T1000 (cell line): ENCODE results near the gene OBP2B.
"Not testable (repeated sequence)": the region's sequence is repeated elsewhere in the genome, so short reads cannot be mapped to it uniquely, and the experiment has no call there.

Experiments used
- DNase-seq: peaks from one replicate; lab custom pipeline; 2025; ENCODE audit warnings: mixed read lengths; lab: John Stamatoyannopoulos, UW

The OBP2B gene

GRCh38 chr9:133201424-133202144, 7.5 kb downstream of the OBP2B start:
- DNase-seq: no peak

GRCh38 chr9:133200631-133201030, 8.4 kb downstream of the OBP2B start:
- no peak for DNase-seq

GRCh38 chr9:133199648-133200321, 9.3 kb downstream of the OBP2B start:
- no peak for DNase-seq

GRCh38 chr9:133195029-133195428, 14.0 kb downstream of the OBP2B start:
- no peak for DNase-seq

DNA sequence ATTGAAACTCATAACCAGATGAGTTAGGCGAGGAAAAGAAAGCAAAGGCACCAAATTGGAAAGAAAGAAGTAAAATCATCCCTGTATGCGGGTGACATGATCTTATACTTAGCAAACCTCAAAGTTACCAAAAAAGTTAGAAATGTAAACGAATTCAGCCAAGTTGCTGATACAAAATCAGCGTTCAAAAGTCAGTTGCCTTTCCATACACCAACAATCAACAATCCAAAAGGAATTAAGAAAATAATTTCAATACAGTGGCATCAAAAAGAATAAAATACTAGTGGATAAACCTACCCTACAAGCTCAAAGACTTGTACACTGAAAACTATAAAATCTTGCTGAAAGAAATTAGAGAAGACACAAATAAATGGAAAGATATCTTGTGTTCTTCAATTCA, 14.5 kb downstream of the OBP2B start:
- DNase-seq: no peak

- DNase-seq: no peak
Measured at GRCh38 chr9:133191989-133192388, 17.1 kb downstream of the OBP2B start.

GRCh38 chr9:133189826-133190225, 19.2 kb downstream of the OBP2B start:
- no peak for DNase-seq

DNA sequence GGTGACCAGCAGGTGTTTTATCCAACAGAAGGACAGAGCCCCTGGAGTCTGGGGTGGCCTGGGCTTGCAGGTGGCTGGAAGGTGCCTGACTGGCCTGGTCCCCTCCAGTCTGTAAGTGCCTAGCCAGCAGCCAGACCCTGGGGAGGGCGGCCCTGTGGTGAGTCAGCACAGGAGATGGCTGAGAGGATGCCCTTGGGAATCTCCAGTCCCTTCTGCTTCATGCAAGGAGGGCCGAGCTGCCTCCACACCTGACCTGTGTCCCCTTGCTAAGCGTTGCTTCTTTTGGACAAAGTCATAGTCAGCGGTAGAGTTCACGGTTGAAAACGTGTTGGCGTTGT, 20.2 kb downstream of the OBP2B start:
- no peak for DNase-seq

DNA sequence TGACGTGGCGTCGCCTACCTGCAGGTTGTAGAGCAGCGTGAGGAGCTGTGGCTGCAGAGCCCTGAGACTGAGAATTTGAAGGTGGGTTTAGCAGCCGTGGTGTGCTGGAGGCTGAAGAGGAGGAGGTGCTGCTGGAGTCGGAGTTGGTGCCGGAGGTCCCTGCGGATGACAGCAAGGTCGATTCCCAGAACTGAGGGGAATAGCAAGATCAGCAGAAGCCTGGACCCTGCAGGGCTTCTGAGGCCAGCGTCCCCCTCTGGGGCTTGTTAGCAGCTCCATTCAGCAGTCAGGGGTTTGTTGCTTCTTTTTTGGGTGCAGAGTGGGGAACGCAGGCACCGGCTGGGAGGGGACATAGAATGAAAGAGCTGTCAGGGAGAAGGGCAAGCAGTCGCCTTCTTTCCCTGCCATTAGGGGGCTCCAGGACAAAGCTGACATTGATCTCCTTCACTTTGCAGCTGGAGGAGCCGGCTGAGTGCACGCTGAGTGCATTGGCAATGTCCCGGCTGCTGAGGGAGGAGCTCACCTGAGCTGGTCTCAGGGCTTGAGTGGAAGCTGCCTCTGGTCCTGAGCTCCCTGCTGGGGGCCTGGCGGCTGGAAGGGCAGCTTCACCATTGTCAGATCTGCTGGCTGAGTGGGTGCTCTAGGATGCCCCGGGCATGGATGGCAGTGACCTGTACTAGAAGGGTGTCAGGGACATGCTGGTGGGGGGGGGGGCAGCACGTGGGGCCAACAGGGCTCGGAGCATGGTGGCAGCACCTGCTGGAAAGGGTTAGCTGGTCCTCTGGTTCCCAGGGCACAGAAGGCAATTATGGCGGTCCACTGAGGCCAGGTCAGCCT, 20.8 kb downstream of the OBP2B start:
- no peak for DNase-seq

GRCh38 chr9:133187561-133188005, 21.5 kb downstream of the OBP2B start:
- DNase-seq: no peak

- no peak for DNase-seq
Measured at GRCh38 chr9:133186736-133187135, 22.3 kb downstream of the OBP2B start.

DNA sequence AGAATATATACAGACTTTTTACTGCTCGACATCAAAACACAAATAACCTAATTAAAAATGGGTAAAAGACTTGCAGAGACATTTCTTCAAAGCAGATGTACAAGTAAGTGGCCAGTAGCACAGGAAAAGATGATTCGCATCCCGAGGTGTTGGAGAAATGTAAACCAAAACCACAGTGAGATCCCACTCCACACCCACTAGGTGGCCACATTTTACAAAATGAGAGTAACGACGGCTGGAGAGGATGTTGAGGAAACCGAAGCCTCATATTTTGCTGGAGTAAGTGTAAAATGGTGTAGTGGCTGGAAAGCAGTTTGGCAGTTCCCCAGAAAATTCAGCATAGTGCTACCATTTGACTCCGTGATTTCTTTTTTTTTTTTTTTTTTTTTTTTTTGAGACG, 24.1 kb downstream of the OBP2B start:
- no peak for DNase-seq

- DNase-seq: no peak
Measured at GRCh38 chr9:133182151-133182550, 26.9 kb downstream of the OBP2B start.

DNA sequence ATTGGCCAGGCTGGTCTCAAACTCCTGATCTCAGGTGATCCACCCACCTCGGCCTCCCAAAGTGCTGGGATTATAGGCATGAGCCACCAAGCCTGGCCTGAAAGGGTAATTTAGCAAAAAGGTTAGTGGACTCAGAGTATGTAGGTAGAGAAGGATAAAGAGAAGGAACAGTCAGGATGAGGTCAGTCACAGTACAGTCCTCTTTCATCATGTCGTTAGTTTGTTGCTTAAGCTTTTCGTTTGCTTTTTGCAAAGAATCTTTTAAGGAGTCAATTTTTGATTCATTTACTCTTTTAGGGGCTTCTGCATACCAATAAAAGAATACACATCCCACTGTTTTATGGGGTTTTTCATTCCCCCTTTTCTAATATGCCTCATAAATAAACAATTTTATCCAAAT, 27.5 kb downstream of the OBP2B start:
- no peak for DNase-seq

DNA sequence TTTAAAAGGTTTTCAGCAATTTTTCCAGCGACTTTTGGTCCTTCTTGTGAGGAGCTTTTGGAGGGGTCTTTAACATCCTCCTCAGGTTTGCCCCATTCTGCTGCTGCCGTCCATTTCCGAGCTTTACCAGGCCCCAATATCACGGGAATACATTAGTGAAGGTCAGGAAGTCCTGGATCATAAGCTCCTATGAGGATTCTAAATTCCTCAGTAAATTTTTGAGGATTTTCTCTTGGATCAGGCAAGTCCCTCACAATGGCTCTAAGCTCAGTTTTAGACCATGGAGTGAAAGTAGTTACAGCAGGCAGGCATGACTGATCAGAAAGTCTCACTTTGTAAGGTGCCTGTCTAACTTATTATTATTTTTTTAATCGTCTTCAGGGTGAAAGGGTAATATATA, 28.1 kb downstream of the OBP2B start:
- DNase-seq: no peak

- no peak for DNase-seq
Measured at GRCh38 chr9:133173056-133173455, 36.0 kb downstream of the OBP2B start.

- no peak for DNase-seq
Measured at GRCh38 chr9:133171161-133171961, 37.7 kb downstream of the OBP2B start.

DNA sequence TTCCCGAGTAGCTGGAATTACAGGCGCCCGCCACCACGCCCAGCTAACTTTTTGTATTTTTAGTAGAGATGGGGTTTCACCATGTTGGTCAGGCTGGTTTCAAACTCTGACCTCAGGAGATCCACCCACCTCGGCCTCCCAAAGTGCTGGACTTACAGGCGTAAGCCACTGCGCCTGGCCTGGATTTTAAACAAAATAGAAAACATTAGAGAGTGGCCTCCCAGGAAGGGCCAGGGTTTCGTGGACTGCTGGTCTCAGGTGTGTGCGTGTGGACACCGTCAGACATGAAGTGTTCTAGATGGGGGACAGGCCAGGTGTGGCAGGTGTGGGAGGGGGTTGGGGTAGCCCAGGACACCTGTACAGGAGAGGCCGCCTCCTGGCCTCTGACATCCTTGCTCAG, 38.3 kb downstream of the OBP2B start:
- no peak for DNase-seq

DNA sequence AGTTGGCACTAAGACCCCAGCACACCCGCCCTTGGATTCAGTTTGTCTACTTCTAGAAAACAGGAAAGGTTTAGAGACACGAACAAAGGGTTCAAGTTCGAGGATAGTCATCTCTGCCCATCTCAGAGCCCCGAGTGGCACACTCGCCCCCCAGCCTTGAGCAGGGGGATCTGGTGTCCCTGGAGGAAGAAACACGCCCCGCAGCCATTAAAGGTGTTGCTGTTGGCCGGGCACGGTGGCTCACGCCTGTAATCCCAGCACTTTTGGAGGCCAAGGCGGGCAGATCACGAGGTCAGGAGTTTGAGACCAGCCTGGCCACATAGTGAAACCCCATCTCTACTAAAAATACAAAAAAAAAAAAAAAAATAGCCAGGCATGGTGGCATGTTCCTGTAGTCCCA, 39.4 kb downstream of the OBP2B start:
- not testable (repeated sequence) for DNase-seq

DNA sequence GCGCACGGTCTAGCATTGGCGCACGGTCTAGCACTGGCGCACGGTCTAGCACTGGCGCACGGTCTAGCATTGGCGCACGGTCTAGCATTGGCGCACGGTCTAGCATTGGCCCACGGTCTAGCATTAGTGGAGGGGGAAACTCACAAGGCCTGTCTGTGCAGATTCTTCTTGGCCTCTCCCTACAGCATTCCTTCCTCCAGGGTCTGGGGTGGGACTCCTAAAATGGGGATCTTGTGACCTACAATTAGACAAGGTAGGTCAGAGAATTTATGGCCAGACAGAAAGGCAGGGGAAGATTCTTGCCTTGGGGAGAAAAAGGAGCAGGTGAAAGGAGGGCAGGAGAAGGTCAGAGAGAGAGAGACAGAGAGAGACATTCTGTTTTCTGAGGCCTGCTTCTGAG, 39.9 kb downstream of the OBP2B start:
- DNase-seq: no peak

GRCh38 chr9:133168432-133168831, 40.6 kb downstream of the OBP2B start:
- no peak for DNase-seq

DNA sequence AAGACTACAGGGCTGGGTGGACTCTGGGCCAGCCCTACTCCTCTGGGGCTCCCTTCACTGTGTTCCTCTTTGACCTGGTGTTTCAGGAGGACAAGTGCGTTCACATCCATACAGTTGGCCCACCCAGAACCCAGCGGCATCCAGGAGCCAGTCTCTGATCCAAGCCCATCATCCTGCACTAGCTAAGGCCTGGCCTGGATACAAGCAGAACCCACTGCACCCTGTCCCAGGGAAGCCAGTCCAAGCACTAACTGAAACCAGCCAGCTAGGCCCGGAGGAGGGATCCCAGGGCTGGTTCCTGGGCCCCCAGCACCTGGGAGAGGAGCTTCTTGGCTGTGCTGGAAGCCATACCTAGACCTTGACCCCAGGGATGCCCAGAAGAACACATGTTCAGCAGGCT, 41.3 kb downstream of the OBP2B start:
- DNase-seq: no peak
